ENCODE measurements around the gene HSD11B1L.
"Not testable (repeated sequence)": the region's sequence is repeated elsewhere in the genome, so short reads cannot be mapped to it uniquely, and the experiment has no call there.

The HSD11B1L gene

GRCh38 chr19:5711025-5711424 lies 30.2 kb downstream of the HSD11B1L start:
- no peak overlapping the region for H3K4me3 ChIP-seq (ENCODE audit: low read length)
- TF ChIP-seq ZNF274 (IDR thresholded peaks at IDR 0.05; ENCODE audit: low read depth, low read length) = no peak

GRCh38 chr19:5711713-5712161 lies 30.9 kb downstream of the HSD11B1L start:
- no peak for TF ChIP-seq ZNF274 (IDR thresholded peaks at IDR 0.05; ENCODE audit: low read depth, low read length)

GRCh38 chr19:5713228-5713627 lies 32.4 kb downstream of the HSD11B1L start:
- H3K4me3 ChIP-seq (ENCODE audit: low read length) = no peak overlapping the region
- no peak for TF ChIP-seq ZNF274 (IDR thresholded peaks at IDR 0.05; ENCODE audit: low read depth, low read length)

More at GRCh38 chr19:5711713-5712161, 30.9 kb downstream of the HSD11B1L start:
- no peak overlapping the region for H3K4me3 ChIP-seq (ENCODE audit: low read length)

- TF ChIP-seq ZNF274 (IDR thresholded peaks at IDR 0.05; ENCODE audit: low read depth, low read length) = no peak
- no peak overlapping the region for H3K4me3 ChIP-seq (ENCODE audit: low read length)
Measured at GRCh38 chr19:5714816-5715215, 34.0 kb downstream of the HSD11B1L start.

- no peak for TF ChIP-seq ZNF274 (IDR thresholded peaks at IDR 0.05; ENCODE audit: low read depth, low read length)
- H3K4me3 ChIP-seq (ENCODE audit: low read length) = no peak overlapping the region
Measured at GRCh38 chr19:5717215-5717935, 36.5 kb downstream of the HSD11B1L start.

GRCh38 chr19:5718037-5718578 lies 37.3 kb downstream of the HSD11B1L start:
- peak overlapping the region; percentile 88 for H3K4me3 ChIP-seq (ENCODE audit: low read length)
- TF ChIP-seq ZNF274 (IDR thresholded peaks at IDR 0.05; ENCODE audit: low read depth, low read length) = no peak

- TF ChIP-seq ZNF274 (IDR thresholded peaks at IDR 0.05; ENCODE audit: low read depth, low read length) = no peak
- H3K4me3 ChIP-seq (ENCODE audit: low read length) = peak overlapping the region; percentile 88
Measured at GRCh38 chr19:5718579-5719273, 37.9 kb downstream of the HSD11B1L start.

GRCh38 chr19:5719274-5719960 lies 38.6 kb downstream of the HSD11B1L start:
- no peak for TF ChIP-seq ZNF274 (IDR thresholded peaks at IDR 0.05; ENCODE audit: low read depth, low read length)

GRCh38 chr19:5719961-5720790 lies 39.3 kb downstream of the HSD11B1L start, which contains the start of the genes CATSPERD and LONP1:
TSS of gene CATSPERD (plus strand) at chr19:5720637. CDS start at chr19:5720738, 101 bp downstream.
TSS of gene LONP1 (minus strand) at chr19:5720146. CDS start at chr19:5720132, 14 bp downstream.
- peak within 1 kb of the TSS; percentile 88 for H3K4me3 ChIP-seq (ENCODE audit: low read length)

More at GRCh38 chr19:5719274-5719960, 38.6 kb downstream of the HSD11B1L start:
- peak overlapping the region; percentile 88 for H3K4me3 ChIP-seq (ENCODE audit: low read length)

GRCh38 chr19:5727453-5728050 lies 46.7 kb downstream of the HSD11B1L start:
- TF ChIP-seq ZNF274 (IDR thresholded peaks at IDR 0.05; ENCODE audit: low read depth, low read length) = no peak
- H3K4me3 ChIP-seq (ENCODE audit: low read length) = no peak overlapping the region

More at GRCh38 chr19:5719961-5720790, 39.3 kb downstream of the HSD11B1L start, which contains the start of the genes CATSPERD and LONP1:
- TF ChIP-seq ZNF274 (IDR thresholded peaks at IDR 0.05; ENCODE audit: low read depth, low read length) = no peak

- H3K4me3 ChIP-seq (ENCODE audit: low read length) = not testable (repeated sequence)
Measured at GRCh38 chr19:5733172-5733571, 52.3 kb downstream of the HSD11B1L start.

Data from GM08714 (cell line).